Right lung (tissue), 5 donors: ENCODE data around the gene PIP5K1B. TPM values are rescaled to one million over a fixed set of nuclear protein-coding genes. Genes with fewer than 3 reads are reported as not detected.
"Not testable (repeated sequence)": the region's sequence is repeated elsewhere in the genome, so short reads cannot be mapped to it uniquely, and the experiment has no call there.

Source experiments
- DNase-seq, 2 donors: peaks; one replicate each; pipeline ENCODE4 v3.0.0-alpha.2; 2013
- polyA plus RNA-seq, 5 donors: library from polyadenylated mRNA; unstranded; fragments of 120-200 nt; gene quantifications; one replicate each; pipeline versions ENCODE4 v1.2.1 to v1.2.3, GENCODE V29; 2013; ENCODE audit warnings: inconsistent platforms in 1 of 5, low replicate concordance in 1 of 5; ENCODE audit not compliant: insufficient read length in 5 of 5, insufficient read depth in 1 of 5

Gene PIP5K1B
- polyA plus RNA-seq, 5 donors = 2.7 to 4.5 (median 3.7) TPM

- DNase-seq = no peak
Measured at GRCh38 chr9:69019808-69020207, 314.8 kb downstream of the PIP5K1B start.

GRCh38 chr9:69020301-69021145, 315.5 kb downstream of the PIP5K1B start:
- DNase-seq = no peak

- DNase-seq = no peak
Measured at GRCh38 chr9:69023650-69024049, 318.6 kb downstream of the PIP5K1B start.

- DNase-seq = peak; percentile 21 to 31
Measured at GRCh38 chr9:69027355-69028097, 322.5 kb downstream of the PIP5K1B start.

- DNase-seq = no peak
Measured at GRCh38 chr9:69028754-69029153, 323.7 kb downstream of the PIP5K1B start.

- DNase-seq = no peak
Measured at GRCh38 chr9:69029535-69029934, 324.5 kb downstream of the PIP5K1B start.

- no peak for DNase-seq
Measured at GRCh38 chr9:69030851-69031645, 326.0 kb downstream of the PIP5K1B start.

- DNase-seq = no peak
Measured at GRCh38 chr9:69034071-69034470, 329.0 kb downstream of the PIP5K1B start.

GRCh38 chr9:69035438-69036308, 330.6 kb downstream of the PIP5K1B start, which contains the start of gene FXN:
FXN (plus strand) TSS chr9:69035752; CDS start chr9:69035783, 31 bp downstream.
- peak; percentile 85 for DNase-seq

- DNase-seq = no peak
Measured at GRCh38 chr9:69036309-69036708, 331.3 kb downstream of the PIP5K1B start.

GRCh38 chr9:69036799-69037198, 331.8 kb downstream of the PIP5K1B start:
- DNase-seq = no peak

- no peak for DNase-seq
Measured at GRCh38 chr9:69040646-69041045, 335.6 kb downstream of the PIP5K1B start.

- no peak for DNase-seq
Measured at GRCh38 chr9:69044240-69045219, 339.5 kb downstream of the PIP5K1B start.

- no peak for DNase-seq
Measured at GRCh38 chr9:69045821-69046220, 340.8 kb downstream of the PIP5K1B start.

GRCh38 chr9:69046723-69047122, 341.7 kb downstream of the PIP5K1B start:
- DNase-seq = no peak

GRCh38 chr9:69047371-69047770, 342.3 kb downstream of the PIP5K1B start:
- DNase-seq = no peak

GRCh38 chr9:69049094-69049493, 344.1 kb downstream of the PIP5K1B start:
- DNase-seq = no peak

GRCh38 chr9:69050936-69051335, 345.9 kb downstream of the PIP5K1B start:
- DNase-seq = not testable (repeated sequence)

- peak; percentile 31 to 41 for DNase-seq
Measured at GRCh38 chr9:69054989-69055388, 349.9 kb downstream of the PIP5K1B start.
